Endothelial cell of umbilical vein (primary cell): ENCODE measurements around the gene OSBPL1A. TPM values are rescaled to one million over a fixed set of nuclear protein-coding genes. Genes with fewer than 3 reads are reported as not detected.

Experiments used
- BruUV-seq: library from RNA; stranded (reverse); fragments of 400-500 nt; replicated peaks from 2 replicates; lab custom pipeline; 2021; lab: Mats Ljungman, UMichigan
- CTCF ChIA-PET: fragments of 300-600, 350-600 bp; sonication (Branson Sonifier 250); formaldehyde crosslinking; loops from one replicate; lab custom pipeline; 2021; ENCODE audit warnings: antibody characterized with exemption, inconsistent platforms; lab: Charles Lee
- POLR2A ChIA-PET: fragments of 300-600, 350-600 bp; sonication (Branson Sonifier 250); formaldehyde crosslinking; loops from one replicate; lab custom pipeline; 2021; ENCODE audit warnings: antibody characterized with exemption, inconsistent platforms; lab: Charles Lee
- DNase-seq: peaks from one replicate; pipeline ENCODE4 v3.0.0-alpha.2; 2011; ENCODE audit warnings: low read depth, low spot score
- FAIRE-seq: peaks from 2 replicates; lab custom pipeline; 2011; peaks lifted over from hg19 to GRCh38; lab: Jason Lieb, UNC
- H2AFZ ChIP-seq: 2 replicates; pipeline ENCODE4 v1.6.0; 2012; ENCODE audit warnings: low read depth, low read length, control low read depth, inconsistent platforms
- H3K27ac ChIP-seq: 2 replicates; pipeline ENCODE4 v1.5.1; 2011; ENCODE audit warnings: low read depth, mild to moderate bottlenecking, control low read depth, low read length, moderate library complexity; ENCODE audit not compliant: insufficient read depth
- H3K27me3 ChIP-seq, 2 experiments: 2 replicates each; pipeline versions ENCODE4 v1.6.0 to v1.6.1; 2011; ENCODE audit warnings: low read length in 2 of 2, mixed read lengths in 1 of 2; ENCODE audit not compliant: control insufficient read depth in 2 of 2, insufficient read depth in 2 of 2
- H3K36me3 ChIP-seq, 2 experiments: 2 replicates in 1 of 2; 3 replicates in 1 of 2; pipeline ENCODE4 v1.5.1; 2011; ENCODE audit warnings: low read length in 2 of 2, mild to moderate bottlenecking in 1 of 2, moderate library complexity in 1 of 2; ENCODE audit not compliant: control insufficient read depth in 2 of 2, insufficient read depth in 2 of 2; ENCODE audit errors: extremely low read depth in 1 of 2
- H3K4me1 ChIP-seq: 3 replicates; pipeline ENCODE4 v1.5.1; 2011; ENCODE audit warnings: mild to moderate bottlenecking, low read length; ENCODE audit not compliant: control insufficient read depth, insufficient read depth; ENCODE audit errors: extremely low read depth
- H3K4me2 ChIP-seq: 2 replicates; pipeline ENCODE4 v1.6.1; 2011; ENCODE audit warnings: low read length, control low read depth, mixed read lengths; ENCODE audit not compliant: insufficient read depth
- H3K4me3 ChIP-seq, 3 experiments: fragments of 200-600 bp in 1 of 3; sonication (generic), shearing (Covaris generic) in 1 of 3; replicated peaks in 1 of 3; 2 replicates each; pipeline ENCODE4 v1.5.1; 2011 to 2016; ENCODE audit warnings: control low read depth in 3 of 3, low read length in 3 of 3, mild to moderate bottlenecking in 2 of 3, inconsistent platforms in 1 of 3, low read depth in 1 of 3, moderate library complexity in 1 of 3; ENCODE audit not compliant: insufficient read depth in 1 of 3
- H3K79me2 ChIP-seq: 2 replicates; pipeline ENCODE4 v1.6.0; 2012; ENCODE audit warnings: low read length, inconsistent platforms; ENCODE audit not compliant: control insufficient read depth, insufficient read depth
- H3K9ac ChIP-seq: replicated peaks from 2 replicates; pipeline ENCODE3; 2011; ENCODE audit warnings: low read length, control low read depth; ENCODE audit not compliant: insufficient read depth; ENCODE audit errors: extremely low read depth
- H3K9me1 ChIP-seq: replicated peaks from 3 replicates; pipeline ENCODE4 v1.6.0; 2011; ENCODE audit warnings: mild to moderate bottlenecking, low read length; ENCODE audit not compliant: control insufficient read depth, insufficient read depth; ENCODE audit errors: extremely low read depth
- H3K9me3 ChIP-seq: replicated peaks from 2 replicates; pipeline ENCODE4 v1.5.1; 2012; ENCODE audit warnings: low read length, inconsistent platforms; ENCODE audit not compliant: control insufficient read depth, insufficient read depth
- H4K20me1 ChIP-seq: replicated peaks from 2 replicates; pipeline ENCODE3; 2011; ENCODE audit warnings: mild to moderate bottlenecking, low read length; ENCODE audit not compliant: control insufficient read depth, insufficient read depth; ENCODE audit errors: extremely low read depth
- EZH2 ChIP-seq: IDR thresholded peaks from 2 replicates; pipeline ENCODE4 v1.6.1; 2012; ENCODE audit warnings: borderline replicate concordance, low read depth, mild to moderate bottlenecking, moderate library complexity, low read length, inconsistent platforms; ENCODE audit not compliant: severe bottlenecking
- FOS ChIP-seq: IDR thresholded peaks from 2 replicates; pipeline ENCODE4 v1.6.1; 2011; ENCODE audit warnings: mild to moderate bottlenecking, low read length, moderate library complexity, borderline replicate concordance; ENCODE audit not compliant: insufficient read depth
- GATA2 ChIP-seq: IDR thresholded peaks from 2 replicates; pipeline ENCODE4 v1.7.0; 2011; ENCODE audit warnings: low read depth, mild to moderate bottlenecking, moderate library complexity, mixed read lengths, low read length; ENCODE audit not compliant: insufficient read length, insufficient read depth
- JUN ChIP-seq: IDR thresholded peaks from 2 replicates; pipeline ENCODE4 v1.6.1; 2011; ENCODE audit warnings: borderline replicate concordance, low read depth; ENCODE audit not compliant: insufficient read length, insufficient read depth
- MYC ChIP-seq: IDR thresholded peaks from one replicate; pipeline ENCODE4 v1.6.1; 2011; ENCODE audit warnings: mild to moderate bottlenecking, low read depth, low read length
- POLR2A ChIP-seq: IDR thresholded peaks from 2 replicates; pipeline ENCODE4 v1.6.1; 2012; ENCODE audit warnings: low read depth, mild to moderate bottlenecking, control low read depth, low read length
- POLR2AphosphoS5 ChIP-seq: IDR thresholded peaks from 2 replicates; pipeline ENCODE4 v1.6.1; 2012; ENCODE audit warnings: low read depth, mild to moderate bottlenecking, control low read depth, low read length, moderate library complexity; ENCODE audit not compliant: insufficient read depth
- dilution Hi-C: fragments of 300-500 bp; cut with MboI; formaldehyde crosslinking; loops from one replicate; pipeline ENCODE4 v1.15.0; 2019; ENCODE audit warnings: low sequenced_read_pairs; ENCODE audit not compliant: extremely low pct_ligation_motif_present
- intact Hi-C: fragments of 100-400 bp; cut with micrococcal nuclease; formaldehyde crosslinking; loops from one replicate; pipeline ENCODE4 v1.10.0; 2022
- polyA plus RNA-seq, 4 experiments: library from polyadenylated mRNA; depleted of rRNA in 3 of 4; stranded (reverse) in 3 of 4; unstranded in 1 of 4; fragments of >200 nt; gene quantifications; 2 replicates each; pipeline versions ENCODE4 v1.2.1 to v1.2.3, GENCODE V29; 2011 to 2012; ENCODE audit warnings: missing spikeins in 1 of 4
- total RNA-seq: library from RNA; stranded (reverse); gene quantifications from 2 replicates; pipeline ENCODE4 v1.2.3, GENCODE V29; 2021
- TF ChIP-seq, protein P1 (sequence below): IDR thresholded peaks from 2 replicates; pipeline ENCODE4 v1.6.1; 2011; ENCODE audit not compliant: insufficient read depth, insufficient read length
- TF ChIP-seq, protein P2 (sequence below), 2 donors: IDR thresholded peaks; 1 replicate in 1 of 2; 2 replicates in 1 of 2; pipeline ENCODE4 v1.5.1; 2011; ENCODE audit warnings: low read length in 2 of 2, mild to moderate bottlenecking in 2 of 2, moderate library complexity in 2 of 2, control low read depth in 1 of 2, inconsistent platforms in 1 of 2, low read depth in 1 of 2; ENCODE audit not compliant: insufficient read depth in 1 of 2; ENCODE audit errors: extremely low read depth in 1 of 2

Gene OSBPL1A
- total and polyA plus RNA-seq, 2 donors (not counting 3 experiments of a cell fraction or from before 2014, with no cell fraction given): 6.4 to 16.5 TPM

DNA sequence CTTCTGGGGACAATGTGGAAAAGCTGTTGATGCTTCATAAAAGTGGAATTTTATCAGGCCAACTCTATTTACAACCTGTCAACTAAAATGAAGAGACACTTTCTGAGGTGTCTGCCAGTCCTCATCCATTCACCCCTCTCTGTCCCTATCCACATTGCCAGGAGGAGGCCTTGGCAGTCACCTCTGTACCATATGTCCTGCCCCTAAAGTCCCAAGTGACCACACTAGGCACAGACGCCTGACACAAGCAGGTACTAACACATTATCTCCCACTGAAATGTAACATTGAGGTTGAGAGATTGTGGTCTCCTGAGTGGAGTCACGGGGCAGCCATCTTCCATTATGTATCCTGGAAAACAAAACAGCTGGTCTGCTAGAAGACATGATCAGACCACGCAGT is 71.4 kb downstream of the OSBPL1A start:
- Histone ChIP-seq H3K9me1 (no peaks in the 10 kb centered on the region), H3K4me2 (no peak overlapping the region), H3K79me2 (no peaks in the 10 kb centered on the region), H2AFZ (no peak overlapping the region), H3K4me1 (no peaks in the 10 kb centered on the region), H3K9me3 (no peaks in the 10 kb centered on the region), H3K9ac (no peak overlapping the region), H3K36me3 (no peaks in the 10 kb centered on the region), H3K27me3 (no peaks in the 10 kb centered on the region), H3K27ac (no peak overlapping the region), H4K20me1 (no peaks in the 10 kb centered on the region), H3K4me3 (no peak overlapping the region)
- no peak for DNase-seq
- BruUV-seq: no TSS peak
- no peak for FAIRE-seq
- TF ChIP-seq POLR2AphosphoS5 (no peak), MYC (no peak), EZH2 (no peak), JUN (no peak), GATA2 (no peak), FOS (no peak), POLR2A (no peak)
- TF ChIP-seq, protein P1, sequence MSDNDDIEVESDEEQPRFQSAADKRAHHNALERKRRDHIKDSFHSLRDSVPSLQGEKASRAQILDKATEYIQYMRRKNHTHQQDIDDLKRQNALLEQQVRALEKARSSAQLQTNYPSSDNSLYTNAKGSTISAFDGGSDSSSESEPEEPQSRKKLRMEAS: no peak
- TF ChIP-seq, protein P2, sequence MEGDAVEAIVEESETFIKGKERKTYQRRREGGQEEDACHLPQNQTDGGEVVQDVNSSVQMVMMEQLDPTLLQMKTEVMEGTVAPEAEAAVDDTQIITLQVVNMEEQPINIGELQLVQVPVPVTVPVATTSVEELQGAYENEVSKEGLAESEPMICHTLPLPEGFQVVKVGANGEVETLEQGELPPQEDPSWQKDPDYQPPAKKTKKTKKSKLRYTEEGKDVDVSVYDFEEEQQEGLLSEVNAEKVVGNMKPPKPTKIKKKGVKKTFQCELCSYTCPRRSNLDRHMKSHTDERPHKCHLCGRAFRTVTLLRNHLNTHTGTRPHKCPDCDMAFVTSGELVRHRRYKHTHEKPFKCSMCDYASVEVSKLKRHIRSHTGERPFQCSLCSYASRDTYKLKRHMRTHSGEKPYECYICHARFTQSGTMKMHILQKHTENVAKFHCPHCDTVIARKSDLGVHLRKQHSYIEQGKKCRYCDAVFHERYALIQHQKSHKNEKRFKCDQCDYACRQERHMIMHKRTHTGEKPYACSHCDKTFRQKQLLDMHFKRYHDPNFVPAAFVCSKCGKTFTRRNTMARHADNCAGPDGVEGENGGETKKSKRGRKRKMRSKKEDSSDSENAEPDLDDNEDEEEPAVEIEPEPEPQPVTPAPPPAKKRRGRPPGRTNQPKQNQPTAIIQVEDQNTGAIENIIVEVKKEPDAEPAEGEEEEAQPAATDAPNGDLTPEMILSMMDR (IDR thresholded peaks at IDR 0.05; ENCODE audit: extremely low read depth in 1 of 2, insufficient read depth in 1 of 2, low read depth in 1 of 2, low read length in 2 of 2): no peak
- ChIA-PET CTCF (no interaction called here), POLR2A (no interaction called here)
- dilution Hi-C loops: no loop called here
- intact Hi-C loops: no loop called here
